Hematopoietic multipotent progenitor cell treated with erythropoietin and hydrocortisone succinate and interleukin-3 and kit ligand, for 17 days (in vitro differentiated cells): ENCODE measurements around the gene SFI1.

Source experiments
- DNase-seq: peaks from one replicate; pipeline ENCODE4 v3.0.0-alpha.2; 2015; ENCODE audit warnings: low spot score

Gene SFI1

GRCh38 chr22:31618057-31618456, 121.7 kb downstream of the SFI1 start:
- no peak for DNase-seq

- DNase-seq: no peak
Measured at GRCh38 chr22:31618471-31619176, 122.3 kb downstream of the SFI1 start.

- no peak for DNase-seq
Measured at GRCh38 chr22:31619611-31620300, 123.4 kb downstream of the SFI1 start.

- DNase-seq: no peak
Measured at GRCh38 chr22:31620756-31621480, 124.6 kb downstream of the SFI1 start.

GRCh38 chr22:31621507-31622124, 125.3 kb downstream of the SFI1 start:
- DNase-seq: no peak

GRCh38 chr22:31622980-31623379, 126.6 kb downstream of the SFI1 start:
- DNase-seq: no peak

- DNase-seq: no peak
Measured at GRCh38 chr22:31623592-31624304, 127.4 kb downstream of the SFI1 start.

GRCh38 chr22:31625257-31625640, 128.9 kb downstream of the SFI1 start:
- DNase-seq: no peak

GRCh38 chr22:31625661-31626426, 129.5 kb downstream of the SFI1 start:
- DNase-seq: peak; percentile 17

GRCh38 chr22:31626427-31627150, 130.3 kb downstream of the SFI1 start:
- peak; percentile 69 for DNase-seq

GRCh38 chr22:31627223-31627731, 130.9 kb downstream of the SFI1 start:
- peak; percentile 57 for DNase-seq

GRCh38 chr22:31628362-31628761, 132.0 kb downstream of the SFI1 start:
- peak; percentile 15 for DNase-seq

GRCh38 chr22:31628969-31629708, 132.8 kb downstream of the SFI1 start:
- no peak for DNase-seq

- no peak for DNase-seq
Measured at GRCh38 chr22:31629741-31630184, 133.4 kb downstream of the SFI1 start.

- DNase-seq: peak; percentile 59
Measured at GRCh38 chr22:31630331-31631329, 134.3 kb downstream of the SFI1 start.

GRCh38 chr22:31631436-31631835, 135.1 kb downstream of the SFI1 start:
- DNase-seq: no peak

GRCh38 chr22:31635638-31636306, 139.4 kb downstream of the SFI1 start:
- DNase-seq: no peak
